Measurements from ENCODE around the gene TSFM. TPM values are rescaled to one million over a fixed set of nuclear protein-coding genes. Genes with fewer than 3 reads are reported as not detected.

Gene TSFM
- polyA plus RNA-seq, 3 donors = 4.5 to 22.6 (median 21.8) TPM

- 93% methylated on average over 3 of the region's 10 CpGs for WGBS (ENCODE audit: insufficient coverage)
These were observed 42.6 kb upstream of the TSFM start for GRCh38 chr12:57739914-57740538.

More at GRCh38 chr12:57739914-57740538, 42.6 kb upstream of the TSFM start:
- no peaks in the 10 kb centered on the region for H4K20me1 ChIP-seq (ENCODE audit: insufficient read depth, low read length)
- peaks cover 32 to 38% of the 10 kb centered on the region in 2 donors for H3K4me1 ChIP-seq (ENCODE audit: control insufficient read depth in 1 of 2, insufficient read depth in 2 of 2, low read length in 2 of 2)
- peaks cover under 1 to 11% of the 10 kb centered on the region in 2 donors for H3K36me3 ChIP-seq (replicated peaks in 1 of 2; ENCODE audit: control insufficient read depth in 1 of 2, insufficient read depth in 2 of 2, low read length in 2 of 2)
- H3K27me3 ChIP-seq (ENCODE audit: control insufficient read depth in 2 of 2, insufficient read depth in 2 of 2, low read length in 2 of 2) = no peaks in the 10 kb centered on the region
- Mint-ChIP-seq H3K36me3 (peaks cover 7 to 13% of the 10 kb centered on the region in 2 donors), H3K27me3 (ENCODE audit: low read depth in 3 of 3) (peaks cover 0 to 1% (median 0%) of the 10 kb centered on the region in 3 donors), H3K27ac (no peak overlapping the region), H3K9me3 (no peaks in the 10 kb centered on the region), H3K4me3 (no peak overlapping the region), H3K4me1 (peaks cover 42% of the 10 kb centered on the region)
- no peaks in the 10 kb centered on the region for H3K9me3 ChIP-seq (replicated peaks in 1 of 2; ENCODE audit: control insufficient read depth in 1 of 2, insufficient read depth in 1 of 2, low read length in 2 of 2)
- intact Hi-C loops (cut with micrococcal nuclease) = loop anchor here in 1 of 2 donors (5.0 to 10.0 kb wide), 2 partner anchors 48 to 195 kb away; partner anchors contain the start of gene OS9
- DNase-seq = no peak
- no peak for TF ChIP-seq CTCF (IDR thresholded peaks at IDR 0.05)
- peaks cover 26% of the 10 kb centered on the region for H3K79me2 ChIP-seq (ENCODE audit: insufficient read depth, low read length)
- no peak overlapping the region for H3K4me2 ChIP-seq (replicated peaks; ENCODE audit: extremely low read depth, low read length, poor library complexity, severe bottlenecking)
- no peak overlapping the region for H3K4me3 ChIP-seq (replicated peaks in 1 of 3; ENCODE audit: low read depth in 2 of 3, low read length in 3 of 3)
- H3K27ac ChIP-seq (ENCODE audit: low read depth in 1 of 2, low read length in 2 of 2) = no peak overlapping the region
- no peak overlapping the region for H2AFZ ChIP-seq (ENCODE audit: insufficient read depth, low read depth, low read length, poor library complexity, severe bottlenecking)
- H3K9ac ChIP-seq (ENCODE audit: insufficient read depth, low read length, poor library complexity, severe bottlenecking) = no peak overlapping the region

Measured in CD14-positive monocyte (primary cell).